ENCODE data around the gene SMPDL3B.
"Not testable (repeated sequence)": the region's sequence is repeated elsewhere in the genome, so short reads cannot be mapped to it uniquely, and the experiment has no call there.

SMPDL3B gene

GRCh38 chr1:27968692-27969091 lies 33.9 kb downstream of the SMPDL3B start:
- Histone ChIP-seq H3K9ac (ENCODE audit: low read depth, low read length) (no peak overlapping the region), H3K36me3 (ENCODE audit: insufficient read depth, low read length) (0 out of 2 replicates have a peak, but pooled peaks cover 2% of the 10 kb centered on the region), H3K9me3 (ENCODE audit: control insufficient read depth, insufficient read depth, low read length) (no peaks in the 10 kb centered on the region), H3K4me1 (ENCODE audit: insufficient read depth, low read length) (no peaks in the 10 kb centered on the region)

- H3K4me1 ChIP-seq (ENCODE audit: insufficient read depth, low read length), result no peaks in the 10 kb centered on the region
- H3K36me3 ChIP-seq (ENCODE audit: insufficient read depth, low read length), result no peaks in the 10 kb centered on the region
- H3K9me3 ChIP-seq (ENCODE audit: control insufficient read depth, insufficient read depth, low read length), result no peaks in the 10 kb centered on the region
- H3K9ac ChIP-seq (ENCODE audit: low read depth, low read length), result no peak overlapping the region
These were observed 35.6 kb downstream of the SMPDL3B start for GRCh38 chr1:27970401-27970800.

GRCh38 chr1:27971674-27972073 lies 36.9 kb downstream of the SMPDL3B start:
- Histone ChIP-seq H3K9me3 (ENCODE audit: control insufficient read depth, insufficient read depth, low read length) (no peaks in the 10 kb centered on the region), H3K9ac (ENCODE audit: low read depth, low read length) (no peak overlapping the region), H3K4me1 (ENCODE audit: insufficient read depth, low read length) (no peaks in the 10 kb centered on the region), H3K36me3 (ENCODE audit: insufficient read depth, low read length) (no peaks in the 10 kb centered on the region)

GRCh38 chr1:27972141-27972540 lies 37.3 kb downstream of the SMPDL3B start:
- no peaks in the 10 kb centered on the region for H3K36me3 ChIP-seq (ENCODE audit: insufficient read depth, low read length)
- no peaks in the 10 kb centered on the region for H3K4me1 ChIP-seq (ENCODE audit: insufficient read depth, low read length)
- no peaks in the 10 kb centered on the region for H3K9me3 ChIP-seq (ENCODE audit: control insufficient read depth, insufficient read depth, low read length)
- no peak overlapping the region for H3K9ac ChIP-seq (ENCODE audit: low read depth, low read length)

- H3K4me1 ChIP-seq (ENCODE audit: insufficient read depth, low read length), result no peaks in the 10 kb centered on the region
- no peaks in the 10 kb centered on the region for H3K36me3 ChIP-seq (ENCODE audit: insufficient read depth, low read length)
- no peaks in the 10 kb centered on the region for H3K9me3 ChIP-seq (ENCODE audit: control insufficient read depth, insufficient read depth, low read length)
- H3K9ac ChIP-seq (ENCODE audit: low read depth, low read length), result no peak overlapping the region
These were observed 39.1 kb downstream of the SMPDL3B start for GRCh38 chr1:27973771-27974416.

GRCh38 chr1:27974417-27974781 lies 39.6 kb downstream of the SMPDL3B start:
- H3K4me1 ChIP-seq (ENCODE audit: insufficient read depth, low read length), result no peaks in the 10 kb centered on the region
- no peaks in the 10 kb centered on the region for H3K36me3 ChIP-seq (ENCODE audit: insufficient read depth, low read length)
- no peaks in the 10 kb centered on the region for H3K9me3 ChIP-seq (ENCODE audit: control insufficient read depth, insufficient read depth, low read length)
- H3K9ac ChIP-seq (ENCODE audit: low read depth, low read length), result no peak overlapping the region

- Histone ChIP-seq H3K4me1 (ENCODE audit: insufficient read depth, low read length) (no peaks in the 10 kb centered on the region), H3K9ac (ENCODE audit: low read depth, low read length) (no peak overlapping the region), H3K36me3 (ENCODE audit: insufficient read depth, low read length) (no peaks in the 10 kb centered on the region)
These were observed 44.5 kb downstream of the SMPDL3B start for GRCh38 chr1:27979151-27979858.

GRCh38 chr1:27979859-27980201 lies 45.0 kb downstream of the SMPDL3B start:
- Histone ChIP-seq H3K36me3 (ENCODE audit: insufficient read depth, low read length) (no peaks in the 10 kb centered on the region), H3K9me3 (ENCODE audit: control insufficient read depth, insufficient read depth, low read length) (no peaks in the 10 kb centered on the region), H3K4me1 (ENCODE audit: insufficient read depth, low read length) (no peaks in the 10 kb centered on the region), H3K9ac (ENCODE audit: low read depth, low read length) (no peak overlapping the region)

More at GRCh38 chr1:27979151-27979858, 44.5 kb downstream of the SMPDL3B start:
- H3K9me3 ChIP-seq (ENCODE audit: control insufficient read depth, insufficient read depth, low read length), result no peaks in the 10 kb centered on the region

- H3K9me3 ChIP-seq (ENCODE audit: control insufficient read depth, insufficient read depth, low read length), result no peaks in the 10 kb centered on the region
- no peaks in the 10 kb centered on the region for H3K36me3 ChIP-seq (ENCODE audit: insufficient read depth, low read length)
- H3K9ac ChIP-seq (ENCODE audit: low read depth, low read length), result no peak overlapping the region
- no peaks in the 10 kb centered on the region for H3K4me1 ChIP-seq (ENCODE audit: insufficient read depth, low read length)
These were observed 45.5 kb downstream of the SMPDL3B start for GRCh38 chr1:27980216-27980845.

- no peaks in the 10 kb centered on the region for H3K9me3 ChIP-seq (ENCODE audit: control insufficient read depth, insufficient read depth, low read length)
- no peaks in the 10 kb centered on the region for H3K36me3 ChIP-seq (ENCODE audit: insufficient read depth, low read length)
- H3K4me1 ChIP-seq (ENCODE audit: insufficient read depth, low read length), result no peaks in the 10 kb centered on the region
- H3K9ac ChIP-seq (ENCODE audit: low read depth, low read length), result no peak overlapping the region
These were observed 46.3 kb downstream of the SMPDL3B start for GRCh38 chr1:27981145-27981544.

- Histone ChIP-seq H3K36me3 (ENCODE audit: insufficient read depth, low read length) (peaks cover 6% of the 10 kb centered on the region), H3K9me3 (ENCODE audit: control insufficient read depth, insufficient read depth, low read length) (no peaks in the 10 kb centered on the region), H3K9ac (ENCODE audit: low read depth, low read length) (no peak overlapping the region), H3K4me1 (ENCODE audit: insufficient read depth, low read length) (no peaks in the 10 kb centered on the region)
These were observed 56.2 kb downstream of the SMPDL3B start for GRCh38 chr1:27990920-27991537.

GRCh38 chr1:27992276-27992675 lies 57.5 kb downstream of the SMPDL3B start:
- Histone ChIP-seq H3K36me3 (ENCODE audit: insufficient read depth, low read length) (peaks cover 12% of the 10 kb centered on the region), H3K9ac (ENCODE audit: low read depth, low read length) (no peak overlapping the region), H3K4me1 (ENCODE audit: insufficient read depth, low read length) (no peaks in the 10 kb centered on the region), H3K9me3 (ENCODE audit: control insufficient read depth, insufficient read depth, low read length) (no peaks in the 10 kb centered on the region)

- Histone ChIP-seq H3K36me3 (ENCODE audit: insufficient read depth, low read length) (peaks cover 12% of the 10 kb centered on the region), H3K9me3 (ENCODE audit: control insufficient read depth, insufficient read depth, low read length) (no peaks in the 10 kb centered on the region), H3K4me1 (ENCODE audit: insufficient read depth, low read length) (no peaks in the 10 kb centered on the region), H3K9ac (ENCODE audit: low read depth, low read length) (no peak overlapping the region)
These were observed 58.4 kb downstream of the SMPDL3B start for GRCh38 chr1:27993241-27993640.

GRCh38 chr1:27994060-27994459 lies 59.3 kb downstream of the SMPDL3B start:
- Histone ChIP-seq H3K36me3 (ENCODE audit: insufficient read depth, low read length) (peaks cover 12% of the 10 kb centered on the region), H3K9me3 (ENCODE audit: control insufficient read depth, insufficient read depth, low read length) (no peaks in the 10 kb centered on the region), H3K4me1 (ENCODE audit: insufficient read depth, low read length) (no peaks in the 10 kb centered on the region), H3K9ac (ENCODE audit: low read depth, low read length) (no peak overlapping the region)

- H3K9me3 ChIP-seq (ENCODE audit: control insufficient read depth, insufficient read depth, low read length); H3K36me3 ChIP-seq (ENCODE audit: insufficient read depth, low read length); H3K9ac ChIP-seq (ENCODE audit: low read depth, low read length); H3K4me1 ChIP-seq (ENCODE audit: insufficient read depth, low read length): not testable (repeated sequence)
These were observed 59.7 kb downstream of the SMPDL3B start for GRCh38 chr1:27994526-27994925.
